DMS153 treated with DMSO at 0.1 percent for 48 hours (cell line): ENCODE measurements around the gene GPR12.
A peak's percentile ranks its signal among the peaks of the same experiment; 100 is the strongest.
"Not testable (repeated sequence)": the region's sequence is repeated elsewhere in the genome, so short reads cannot be mapped to it uniquely, and the experiment has no call there.

Source experiments
- DNase-seq: peaks from one replicate; lab custom pipeline; 2025; ENCODE audit not compliant: unreplicated experiment; lab: John Stamatoyannopoulos, UW

Gene GPR12

DNA sequence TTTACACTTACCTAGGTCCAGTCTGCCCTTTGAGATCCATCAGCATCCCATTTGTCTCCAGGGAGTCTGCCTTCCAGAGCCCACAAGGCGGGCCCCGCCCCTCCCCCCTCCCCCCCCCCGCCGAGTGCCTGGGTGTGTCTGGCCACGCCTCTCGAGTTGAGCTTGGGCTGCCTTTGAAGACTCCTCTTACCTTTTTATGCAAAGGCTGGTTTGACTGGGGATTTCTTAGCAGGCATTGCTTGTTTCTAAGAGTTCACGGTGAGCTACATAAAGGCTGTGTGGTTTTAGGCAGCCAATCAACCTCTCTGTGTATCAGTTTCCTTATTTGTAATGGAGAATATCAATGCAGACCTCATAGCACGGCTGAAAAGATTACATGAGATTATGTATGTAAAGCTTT lies 11.3 kb downstream of the GPR12 start:
- no peak for DNase-seq

DNA sequence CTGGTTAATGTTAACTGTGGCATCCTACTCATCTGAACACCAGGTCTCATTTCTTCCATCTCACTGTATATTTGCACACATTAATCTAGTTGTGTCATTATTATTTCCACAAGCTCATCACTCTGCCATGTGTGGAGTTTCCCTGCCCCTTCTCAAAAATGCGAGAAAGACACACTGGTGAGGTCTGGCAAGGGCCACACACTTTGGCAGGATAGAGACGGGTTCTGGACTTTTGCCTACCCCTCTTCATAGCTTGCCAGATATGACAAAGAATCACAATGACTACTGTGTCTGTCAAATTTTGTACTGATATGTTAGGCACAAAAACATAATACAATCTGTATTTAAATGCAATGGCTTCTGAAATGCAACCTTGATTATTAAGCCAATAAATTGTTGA lies 12.9 kb downstream of the GPR12 start:
- DNase-seq: no peak

DNA sequence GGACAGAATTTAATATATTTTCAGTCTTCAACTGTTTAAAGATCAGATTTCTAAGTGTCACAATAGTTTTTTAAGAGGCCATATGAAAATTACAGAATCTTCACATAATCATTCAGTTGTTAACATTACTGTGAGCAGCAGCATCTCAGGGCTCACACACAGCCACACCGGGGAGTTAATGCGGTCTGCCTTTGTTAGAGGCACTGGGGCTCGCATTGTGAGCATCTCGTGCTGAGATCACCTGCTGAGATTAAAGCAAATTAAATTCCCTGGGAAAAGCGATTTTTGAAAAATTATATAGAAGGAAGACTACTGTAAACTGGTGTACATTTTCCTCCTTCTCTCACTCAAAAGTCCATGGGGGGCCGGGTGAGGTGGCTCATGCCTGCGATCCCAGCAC lies 16.6 kb downstream of the GPR12 start:
- DNase-seq: no peak

DNA sequence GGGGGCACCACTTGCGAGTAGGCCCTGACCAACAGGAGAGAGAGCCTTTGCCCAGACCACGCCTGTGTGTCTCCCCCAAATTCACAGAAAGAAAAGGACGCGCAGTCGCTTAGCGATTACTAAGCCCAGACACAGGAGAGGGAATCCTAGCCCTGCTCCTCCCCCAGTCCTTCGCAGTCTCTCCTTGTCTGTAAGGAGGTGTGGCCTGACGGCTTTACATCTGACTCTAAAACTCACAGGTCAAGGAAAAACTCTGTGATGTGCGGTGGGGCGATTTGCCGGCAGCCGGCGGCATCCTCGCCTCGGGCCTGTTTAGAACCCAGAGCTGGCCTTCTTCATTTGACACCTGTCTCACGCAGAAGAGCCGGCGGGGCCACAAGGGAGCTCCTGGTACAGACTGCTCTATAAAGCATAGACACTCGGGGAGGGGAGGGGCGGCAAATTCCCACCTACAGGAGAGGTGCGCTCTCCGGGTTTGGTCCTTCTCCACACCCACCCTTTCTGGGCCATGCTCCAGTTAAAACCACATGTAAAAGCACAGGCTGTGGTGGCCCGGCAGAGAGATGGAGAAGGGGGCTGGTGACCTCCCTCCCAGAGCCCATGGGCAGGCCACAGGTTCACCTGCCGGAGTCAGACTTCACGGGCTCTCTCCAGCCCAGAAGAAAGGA lies 17.8 kb downstream of the GPR12 start:
- DNase-seq: no peak

DNA sequence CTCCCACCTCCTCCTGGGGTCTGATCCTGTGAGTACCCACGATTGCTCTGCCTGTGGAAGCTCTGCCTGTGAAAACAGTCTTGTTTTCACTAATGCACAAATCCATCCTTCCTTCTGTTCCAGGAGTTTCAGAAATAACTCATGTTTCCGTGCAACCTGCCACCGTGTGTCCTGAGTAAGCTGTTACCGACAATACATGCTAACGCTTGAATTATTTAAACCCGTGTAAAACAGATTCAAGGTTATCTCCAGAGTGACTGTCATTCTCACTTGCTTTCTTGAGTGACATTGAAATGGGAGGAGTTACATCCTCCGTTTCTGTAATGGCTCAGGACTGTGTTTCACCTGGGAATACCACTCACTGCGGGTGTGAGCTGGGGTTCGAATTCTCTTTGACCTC lies 24.9 kb downstream of the GPR12 start:
- no peak for DNase-seq

DNA sequence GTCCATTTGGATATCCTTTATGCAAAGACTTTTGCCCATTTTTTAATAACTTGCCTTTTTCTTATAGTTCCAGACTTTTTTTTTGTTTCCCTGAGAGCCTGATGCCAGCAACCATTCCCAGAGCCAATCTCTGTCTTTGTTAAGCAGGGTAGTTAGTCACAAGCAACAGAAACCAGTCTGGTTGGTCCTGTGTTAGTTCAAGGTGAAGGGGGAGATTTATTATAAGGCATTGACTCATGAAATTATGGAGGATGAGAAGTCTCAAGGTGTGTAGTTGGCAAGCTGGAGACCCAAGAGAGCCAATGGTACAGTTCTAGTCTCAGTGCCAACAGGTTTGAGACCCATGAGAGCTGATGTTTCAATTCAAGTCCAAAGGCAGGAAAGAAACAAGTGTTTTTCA lies 33.0 kb downstream of the GPR12 start:
- no peak for DNase-seq

DNA sequence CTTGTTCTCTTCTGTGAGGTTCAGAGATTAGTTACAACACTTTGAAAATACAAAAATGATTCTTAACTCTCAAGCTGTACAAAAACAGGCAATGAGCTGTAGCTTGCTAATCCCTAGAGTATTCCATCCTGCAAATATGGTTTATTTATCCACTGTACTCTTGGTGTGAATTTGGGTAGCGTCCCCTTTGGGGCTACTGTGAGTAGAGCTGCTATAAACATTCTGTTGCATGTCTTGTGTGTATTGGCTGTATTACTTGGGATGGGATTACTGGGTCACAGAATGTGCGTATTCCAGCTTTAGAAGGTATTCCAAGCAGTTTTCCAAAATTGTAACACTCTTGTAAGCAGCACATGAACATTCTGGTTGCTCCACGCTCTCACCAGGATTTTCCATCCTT lies 33.5 kb downstream of the GPR12 start:
- DNase-seq: no peak

DNA sequence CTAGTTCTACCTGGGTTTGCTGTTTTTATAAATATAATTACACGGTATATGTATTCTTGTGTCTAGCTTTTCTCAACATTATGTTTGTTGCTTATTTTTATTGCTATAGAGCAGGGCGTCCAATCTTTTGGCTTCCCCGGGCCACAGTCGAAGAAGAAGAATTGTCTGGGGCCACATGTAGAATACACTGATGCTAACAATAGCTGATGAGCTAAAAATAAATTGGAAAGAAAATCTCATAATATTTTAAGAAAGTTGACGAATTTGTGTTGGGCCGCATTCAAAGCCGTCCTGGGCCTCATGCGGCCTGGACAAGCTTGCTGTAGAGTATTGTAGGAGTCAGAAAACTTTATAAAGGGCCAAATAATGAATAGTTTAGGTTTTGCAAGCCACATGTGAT lies 33.9 kb downstream of the GPR12 start:
- DNase-seq: no peak

DNA sequence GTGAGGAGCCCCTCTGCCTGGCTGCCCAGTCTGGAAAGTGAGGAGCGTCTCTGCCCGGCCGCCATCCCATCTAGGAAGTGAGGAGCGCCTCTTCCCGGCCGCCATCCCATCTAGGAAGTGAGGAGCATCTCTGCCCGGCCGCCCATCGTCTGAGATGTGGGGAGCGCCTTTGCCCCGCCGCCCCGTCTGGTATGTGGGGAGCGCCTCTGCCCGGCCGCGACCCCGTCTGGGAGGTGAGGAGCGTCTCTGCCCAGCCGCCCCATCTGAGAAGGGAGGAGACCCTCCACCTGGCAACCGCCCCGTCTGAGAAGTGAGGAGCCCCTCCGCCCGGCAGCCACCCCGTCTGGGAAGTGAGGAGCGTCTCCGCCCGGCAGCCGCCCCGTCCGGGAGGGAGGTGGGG lies 37.0 kb downstream of the GPR12 start:
- DNase-seq: not testable (repeated sequence)

DNA sequence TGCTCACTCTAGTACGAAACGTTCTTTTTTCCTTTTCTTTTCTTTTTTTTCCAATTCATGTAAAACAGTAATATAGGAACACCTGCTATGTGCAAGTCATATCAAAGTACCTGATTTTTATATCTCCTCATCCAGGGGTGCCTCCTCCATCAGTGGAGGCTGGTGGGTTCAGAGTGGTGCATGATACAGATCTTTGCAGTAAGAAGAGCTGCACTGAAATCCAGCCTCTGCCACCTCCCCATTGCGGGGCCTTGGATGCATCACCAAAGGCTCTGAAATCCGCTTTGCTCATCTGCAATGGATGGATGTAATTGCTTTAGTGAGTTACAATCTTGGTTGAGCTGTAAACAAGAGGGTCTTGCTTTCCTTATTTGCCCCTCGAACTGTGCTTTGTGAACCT lies 38.3 kb downstream of the GPR12 start:
- no peak for DNase-seq

DNA sequence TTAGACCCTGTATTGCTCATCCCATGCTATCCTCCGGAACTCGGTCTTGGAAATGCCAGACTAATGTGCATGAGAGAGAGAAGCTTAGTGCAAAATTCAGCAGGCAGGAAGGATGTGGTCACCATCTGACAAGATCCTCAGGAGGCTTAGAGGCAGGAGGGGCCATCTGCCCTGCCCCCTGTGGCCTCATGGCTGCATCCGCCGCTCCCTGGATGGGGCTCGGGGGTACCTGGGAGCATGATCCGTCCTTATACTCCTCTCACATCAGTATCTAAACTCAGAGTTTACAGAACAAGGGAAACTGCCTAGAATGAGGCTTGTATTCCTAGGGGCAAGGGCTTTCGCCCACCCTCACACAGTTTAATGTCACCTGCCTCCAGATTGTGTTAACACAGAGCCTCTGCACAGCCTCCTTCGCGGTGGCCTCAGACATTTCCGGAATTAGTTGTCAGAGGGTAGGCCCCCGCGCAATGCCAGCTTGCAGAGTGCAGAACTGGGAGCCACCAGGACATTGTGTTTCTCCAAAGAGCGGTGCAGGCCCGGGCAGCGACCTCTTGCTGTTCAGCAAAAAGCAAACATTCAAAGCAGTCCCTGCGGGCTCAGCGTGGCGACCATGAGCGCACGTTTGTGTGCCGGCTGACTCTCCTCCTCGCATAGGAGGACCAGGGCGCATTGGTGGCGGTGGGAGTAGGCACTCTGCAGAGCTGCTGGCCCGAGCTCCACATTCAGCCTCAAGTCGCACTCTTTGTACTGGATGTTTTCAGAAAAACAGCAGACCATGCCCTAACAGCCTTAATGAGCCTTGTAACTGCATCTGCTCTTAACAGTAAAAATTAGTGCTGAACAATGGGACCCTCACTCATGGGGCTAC lies 39.1 kb downstream of the GPR12 start:
- DNase-seq: peak; percentile 88

DNA sequence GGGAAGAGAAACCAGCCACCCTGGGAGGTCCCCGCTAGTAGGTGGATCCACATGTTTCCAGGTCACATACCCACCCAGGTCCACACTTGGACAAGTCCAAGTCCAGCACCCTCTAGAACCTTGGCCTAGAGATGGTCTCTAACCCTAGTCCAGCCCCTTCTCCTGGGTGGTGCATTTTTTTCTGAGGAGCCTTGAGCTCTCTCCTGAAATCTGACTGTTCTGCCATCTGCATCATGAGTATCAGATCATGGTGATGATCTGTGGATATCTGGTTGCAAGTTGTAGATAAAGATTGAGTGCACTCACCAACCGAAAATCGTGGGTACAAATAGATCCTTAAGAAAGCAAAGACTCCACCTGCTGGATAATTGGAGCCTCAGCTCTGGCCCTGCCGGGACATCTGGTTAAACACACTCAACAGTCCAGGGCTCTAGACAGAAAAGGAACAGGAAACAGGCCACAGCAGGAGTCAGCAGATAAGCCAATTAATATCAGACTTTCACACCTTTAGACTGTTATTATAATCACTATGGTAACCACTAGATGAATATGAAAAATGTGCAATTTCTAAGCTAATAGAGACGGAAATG lies 41.1 kb downstream of the GPR12 start:
- DNase-seq: peak; percentile 67

DNA sequence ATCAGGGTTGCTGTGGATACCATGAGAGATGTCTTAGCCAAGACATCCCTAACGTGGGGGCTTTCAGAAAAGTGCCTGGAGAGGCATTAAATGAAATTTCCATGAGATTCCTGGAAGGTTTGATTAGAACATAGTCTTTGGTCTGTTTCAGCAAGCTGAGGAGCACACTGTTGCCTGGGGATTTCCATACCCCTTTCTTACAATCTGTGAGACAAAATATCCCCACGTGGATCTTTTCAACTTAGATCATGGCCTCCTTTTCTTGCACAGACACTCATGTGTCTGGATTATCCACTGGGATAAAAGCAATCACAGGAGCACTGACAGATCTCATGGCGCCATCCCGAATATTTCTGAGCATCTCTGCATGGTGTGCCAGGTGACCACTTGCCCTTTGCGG lies 41.7 kb downstream of the GPR12 start:
- no peak for DNase-seq

DNA sequence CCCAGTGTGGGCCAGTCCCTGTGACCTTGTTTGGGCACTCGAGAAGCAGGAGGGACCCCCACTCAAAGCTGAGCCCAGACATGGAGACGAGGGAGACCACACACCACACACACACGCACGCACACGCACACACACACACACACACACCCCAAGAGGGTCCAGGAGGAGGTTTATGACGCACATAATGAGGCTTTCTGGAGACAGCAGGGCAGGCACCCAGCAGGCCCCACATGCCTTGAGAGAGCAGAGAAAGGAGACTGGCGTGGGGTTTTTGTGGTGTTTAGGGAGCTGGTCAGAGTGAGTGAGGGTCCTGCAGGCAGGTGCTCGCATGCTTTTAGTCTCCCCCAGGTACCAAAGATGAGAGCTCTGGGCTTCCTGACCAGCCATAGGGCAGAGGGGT lies 42.4 kb downstream of the GPR12 start:
- DNase-seq: no peak

DNA sequence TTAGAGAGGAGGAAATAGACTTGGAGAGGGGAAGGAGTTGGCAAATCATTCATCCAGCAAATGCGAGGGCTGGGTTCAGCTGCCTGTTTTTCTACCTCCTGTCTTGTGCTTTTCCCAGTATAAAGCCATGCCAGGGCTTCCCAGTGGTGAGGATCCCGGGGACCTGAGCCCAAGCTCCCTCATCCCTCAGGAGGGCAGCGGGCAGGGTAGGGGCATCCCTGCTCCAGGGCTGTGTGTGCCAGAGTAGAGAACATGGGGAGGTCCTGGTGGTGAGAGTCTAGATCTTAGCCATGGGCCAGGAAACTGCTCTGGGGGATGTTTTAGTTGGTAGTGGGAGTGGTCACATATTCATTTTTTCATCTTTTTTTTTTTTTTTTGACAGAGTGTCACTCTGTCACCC lies 43.6 kb downstream of the GPR12 start:
- DNase-seq: no peak

DNA sequence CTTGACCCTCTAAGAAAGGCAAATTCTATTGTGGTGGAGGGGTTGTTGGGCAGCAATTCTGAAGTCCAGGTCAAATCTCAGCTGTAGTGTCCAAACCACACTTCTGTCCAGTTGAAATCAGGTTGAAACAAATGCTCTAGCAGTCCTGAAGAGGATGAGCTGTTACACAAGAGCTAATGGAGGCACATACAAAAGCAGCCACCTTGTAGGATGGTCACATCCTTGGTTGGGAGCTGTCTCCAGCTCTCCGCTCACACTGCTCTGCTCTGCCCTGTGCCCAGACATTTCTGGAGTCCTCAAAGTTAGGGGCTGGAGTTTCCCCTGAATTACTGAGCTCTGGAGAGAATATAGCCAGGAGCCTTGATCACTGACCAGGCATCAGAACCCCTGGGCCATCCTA lies 47.2 kb downstream of the GPR12 start:
- DNase-seq: no peak

DNA sequence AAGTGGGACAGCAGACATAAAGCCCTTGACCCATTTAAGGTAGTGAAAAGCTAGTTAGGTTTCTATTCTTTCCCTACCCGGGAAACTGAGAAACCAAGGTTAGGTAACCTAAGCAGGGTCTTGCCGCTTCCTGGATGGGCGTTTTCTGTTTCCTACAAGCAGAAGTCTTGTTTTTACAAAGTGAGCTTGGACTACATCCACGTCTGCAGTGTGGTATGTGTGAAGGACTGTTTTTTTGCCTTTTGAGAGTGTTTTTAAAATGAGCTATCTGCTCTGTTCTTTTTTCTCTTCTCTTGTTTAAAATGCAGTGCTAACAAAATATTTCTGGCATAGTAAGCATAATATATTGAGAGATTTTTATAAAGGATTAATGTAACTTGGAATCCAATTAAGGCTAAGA lies 49.4 kb downstream of the GPR12 start:
- DNase-seq: no peak

DNA sequence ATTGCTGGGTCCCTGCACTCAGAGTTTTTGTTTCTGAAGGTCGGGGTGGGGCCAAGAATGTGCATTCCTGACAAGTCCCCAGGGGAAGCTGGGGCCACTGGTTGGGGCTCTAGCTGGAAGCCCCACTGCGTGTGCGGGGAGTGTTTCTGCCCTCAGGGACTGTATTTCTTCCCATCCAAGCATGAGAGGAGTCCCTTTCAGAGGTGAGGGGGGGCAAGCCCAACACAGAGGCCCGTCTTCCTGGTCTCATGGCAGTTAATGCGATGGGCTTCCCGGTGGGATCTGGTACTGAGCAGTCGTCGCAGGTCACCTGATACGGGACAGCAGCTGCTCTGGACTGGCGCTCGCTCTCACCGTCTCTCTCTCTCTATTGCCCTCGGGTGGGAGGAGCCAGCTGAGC lies 50.4 kb downstream of the GPR12 start:
- no peak for DNase-seq

DNA sequence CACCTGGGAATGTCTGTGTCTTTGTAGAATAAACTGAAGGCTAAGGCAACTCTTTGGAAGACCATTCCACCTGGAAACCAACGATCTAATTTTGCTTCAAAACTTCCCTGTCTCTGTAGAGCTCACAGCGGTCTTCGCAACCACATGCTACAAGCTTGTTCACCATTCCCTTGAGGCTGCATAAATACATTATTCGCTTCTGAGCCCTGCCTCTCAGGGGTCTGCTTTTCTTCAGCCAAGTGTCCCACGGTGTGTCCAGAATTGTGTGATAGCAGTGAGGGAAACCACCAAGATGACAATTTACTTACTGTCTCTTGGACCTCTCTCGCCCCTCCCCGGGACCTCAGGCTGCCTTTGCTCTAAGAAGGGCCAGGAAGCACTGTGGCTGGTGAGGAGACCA lies 51.1 kb downstream of the GPR12 start:
- no peak for DNase-seq

DNA sequence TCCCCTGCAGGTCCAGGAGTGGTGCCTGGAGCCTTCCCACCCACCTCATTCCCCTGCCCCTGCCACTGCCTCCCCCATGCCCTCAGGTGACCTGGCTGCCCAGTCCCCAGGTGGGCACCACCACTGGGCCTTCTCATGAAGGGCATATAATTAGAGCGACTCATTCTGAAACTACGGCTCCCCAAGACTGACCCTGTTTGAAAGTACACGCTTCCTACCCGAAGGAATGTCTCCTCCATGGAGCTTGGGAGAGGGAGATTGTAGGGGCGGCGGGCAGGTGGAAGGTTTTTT lies 52.6 kb downstream of the GPR12 start:
- DNase-seq: no peak

DNA sequence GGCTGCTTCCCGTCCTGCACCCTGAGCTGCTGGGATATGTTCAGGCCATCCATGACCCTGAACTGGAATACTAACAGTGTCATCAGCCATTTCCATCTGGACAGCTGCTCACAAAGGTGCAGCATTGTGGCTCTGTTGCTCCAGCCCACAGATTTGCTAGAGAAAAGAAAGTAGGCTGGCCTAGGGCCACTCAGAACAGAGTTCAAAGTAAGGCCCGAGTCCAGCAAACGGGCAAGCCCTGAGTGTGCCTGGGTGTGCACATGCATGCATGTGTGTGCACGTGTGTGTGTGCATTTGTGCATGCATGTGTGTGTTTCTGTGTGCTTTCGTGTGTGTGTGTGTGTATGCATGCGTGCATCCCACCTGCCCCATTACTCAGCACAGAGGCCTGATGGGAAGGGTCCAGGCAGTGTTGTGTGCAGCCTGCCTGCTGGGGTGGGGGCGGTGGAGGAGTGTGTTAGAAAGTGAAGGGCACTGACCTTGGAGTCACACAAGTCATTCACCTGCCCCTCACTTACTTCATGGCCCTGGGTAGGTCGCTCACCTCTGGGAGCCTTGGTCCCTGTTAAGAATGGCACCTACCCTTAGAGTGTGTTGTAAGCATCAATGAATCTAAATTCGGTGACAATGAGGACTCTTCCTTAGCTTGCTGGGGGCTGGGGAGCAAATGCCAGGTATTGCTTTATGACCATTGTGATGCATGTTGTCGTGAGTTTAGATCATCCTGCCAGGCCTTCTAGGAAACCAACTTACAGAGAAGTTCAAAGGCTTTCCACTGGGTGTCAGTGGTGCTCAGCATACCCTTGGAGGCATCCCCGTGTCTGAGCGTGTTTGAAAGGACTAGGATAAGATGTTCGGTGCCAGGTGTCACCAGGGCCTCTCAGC lies 53.2 kb downstream of the GPR12 start:
- peak; percentile 48 for DNase-seq

DNA sequence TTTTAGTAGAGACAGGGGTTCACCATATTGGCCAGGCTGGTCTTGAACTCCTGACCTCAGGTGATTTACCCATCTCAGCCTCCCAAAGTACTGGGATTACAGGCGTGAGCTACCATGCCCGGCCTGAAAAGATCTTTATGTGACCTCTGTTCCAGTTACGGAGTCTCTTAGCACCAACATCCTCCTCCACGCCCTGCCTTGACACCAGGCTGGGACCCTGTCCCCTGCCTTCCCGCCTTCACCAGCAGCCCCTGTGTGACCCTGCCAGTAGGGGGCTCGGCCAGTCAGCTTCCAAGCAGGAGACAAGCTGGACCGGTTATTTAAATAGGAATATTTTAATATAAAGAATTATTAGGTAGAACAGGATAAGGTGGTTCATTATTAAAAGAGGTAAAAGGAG lies 54.2 kb downstream of the GPR12 start:
- DNase-seq: no peak
